ENCODE data around the gene TAF11. TPM values are rescaled to one million over a fixed set of nuclear protein-coding genes. Genes with fewer than 3 reads are reported as not detected.

TAF11 gene
- total RNA-seq, 4 donors from 2014 or later = 16.9 to 33.9 (median 26.4) TPM

DNA sequence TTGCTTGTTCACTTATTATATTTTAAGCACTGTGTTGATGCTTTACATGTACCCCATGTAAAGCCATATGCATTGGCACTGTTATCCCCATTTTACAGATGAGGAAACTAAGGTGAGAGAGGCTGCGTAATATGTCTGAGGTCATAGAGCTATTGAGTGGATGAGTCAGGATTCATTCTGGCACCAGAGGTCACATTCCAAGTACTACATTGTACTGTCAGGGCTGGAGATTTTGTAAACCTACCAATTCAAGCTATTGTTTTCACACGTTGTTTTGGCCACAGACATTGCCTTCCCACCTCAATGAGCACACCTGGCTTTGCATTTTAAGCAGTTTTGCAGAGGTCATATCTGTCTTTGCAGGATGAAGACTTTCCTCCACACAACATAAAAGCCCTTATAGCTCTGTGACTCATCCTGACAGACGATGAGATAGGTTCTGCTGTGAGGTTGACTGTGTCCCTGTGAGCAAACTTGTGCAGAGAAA lies 34.4 kb upstream of the TAF11 start:
- H3K27ac ChIP-seq = no peak overlapping the region
- H3K4me1 ChIP-seq = no peaks in the 10 kb centered on the region
- H3K9me3 ChIP-seq = no peaks in the 10 kb centered on the region
- TF ChIP-seq, protein P1, sequence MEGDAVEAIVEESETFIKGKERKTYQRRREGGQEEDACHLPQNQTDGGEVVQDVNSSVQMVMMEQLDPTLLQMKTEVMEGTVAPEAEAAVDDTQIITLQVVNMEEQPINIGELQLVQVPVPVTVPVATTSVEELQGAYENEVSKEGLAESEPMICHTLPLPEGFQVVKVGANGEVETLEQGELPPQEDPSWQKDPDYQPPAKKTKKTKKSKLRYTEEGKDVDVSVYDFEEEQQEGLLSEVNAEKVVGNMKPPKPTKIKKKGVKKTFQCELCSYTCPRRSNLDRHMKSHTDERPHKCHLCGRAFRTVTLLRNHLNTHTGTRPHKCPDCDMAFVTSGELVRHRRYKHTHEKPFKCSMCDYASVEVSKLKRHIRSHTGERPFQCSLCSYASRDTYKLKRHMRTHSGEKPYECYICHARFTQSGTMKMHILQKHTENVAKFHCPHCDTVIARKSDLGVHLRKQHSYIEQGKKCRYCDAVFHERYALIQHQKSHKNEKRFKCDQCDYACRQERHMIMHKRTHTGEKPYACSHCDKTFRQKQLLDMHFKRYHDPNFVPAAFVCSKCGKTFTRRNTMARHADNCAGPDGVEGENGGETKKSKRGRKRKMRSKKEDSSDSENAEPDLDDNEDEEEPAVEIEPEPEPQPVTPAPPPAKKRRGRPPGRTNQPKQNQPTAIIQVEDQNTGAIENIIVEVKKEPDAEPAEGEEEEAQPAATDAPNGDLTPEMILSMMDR (IDR thresholded peaks at IDR 0.05) = no peak
- no peak for TF ChIP-seq POLR2A (IDR thresholded peaks at IDR 0.05)
- no peak for TF ChIP-seq POLR2AphosphoS5 (IDR thresholded peaks at IDR 0.05)
- TF ChIP-seq EP300 (IDR thresholded peaks at IDR 0.05) = no peak
- H3K36me3 ChIP-seq = no peaks in the 10 kb centered on the region
- no peak for DNase-seq (ENCODE audit: low spot score in 2 of 2)
- no peak overlapping the region for H3K4me3 ChIP-seq
- WGBS = 71% methylated on average over 3 of the region's 3 CpGs
- no peaks in the 10 kb centered on the region for H3K27me3 ChIP-seq

DNA sequence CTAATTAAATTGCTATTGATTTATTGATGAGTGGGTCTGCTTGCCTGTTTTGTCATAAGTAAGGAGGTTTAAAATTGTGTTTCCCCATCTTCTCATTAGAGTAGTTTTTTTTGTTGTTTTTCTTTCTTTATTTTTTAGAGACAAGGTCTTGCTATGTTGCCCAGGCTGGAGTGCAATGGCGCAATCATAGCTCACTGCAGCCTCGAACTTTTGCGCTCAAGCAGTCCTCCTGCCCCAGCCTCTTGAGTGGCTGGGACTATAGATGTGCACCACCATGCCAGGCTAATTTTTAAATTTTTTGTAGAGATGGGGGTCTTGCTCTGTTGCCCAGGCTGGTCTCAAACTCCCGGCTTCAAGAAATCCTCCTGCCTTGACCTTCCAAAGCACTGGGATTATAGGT lies 32.3 kb upstream of the TAF11 start:
- TF ChIP-seq POLR2A (IDR thresholded peaks at IDR 0.05) (no peak), EP300 (IDR thresholded peaks at IDR 0.05) (no peak), POLR2AphosphoS5 (IDR thresholded peaks at IDR 0.05) (no peak)
- TF ChIP-seq, protein P1 (IDR thresholded peaks at IDR 0.05) = no peak
- Histone ChIP-seq H3K4me3 (no peak overlapping the region), H3K4me1 (no peaks in the 10 kb centered on the region), H3K27ac (no peak overlapping the region), H3K36me3 (no peaks in the 10 kb centered on the region), H3K27me3 (no peaks in the 10 kb centered on the region), H3K9me3 (no peaks in the 10 kb centered on the region)
- DNase-seq (ENCODE audit: low spot score in 2 of 2) = no peak
- WGBS = 85% methylated on average over 4 of the region's 4 CpGs

DNA sequence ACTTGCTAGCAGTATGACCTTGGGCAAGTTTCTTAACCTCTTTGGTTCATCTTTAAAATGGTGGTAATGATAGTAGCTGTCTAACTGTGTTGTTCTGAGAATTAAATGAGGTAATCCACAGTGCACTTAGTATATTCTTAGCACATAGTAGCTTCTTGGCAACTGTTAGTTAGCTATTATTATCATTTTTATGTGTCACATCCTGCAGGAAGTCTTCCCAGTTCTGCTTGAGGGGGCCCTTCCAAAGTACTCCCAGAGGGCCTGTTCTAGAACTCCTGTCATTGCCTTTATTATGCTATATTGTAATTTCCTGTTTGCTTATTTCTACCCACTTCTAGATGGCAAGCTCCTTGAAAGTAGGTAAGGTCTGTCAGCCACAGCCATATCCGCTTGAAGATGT lies 31.8 kb upstream of the TAF11 start:
- Histone ChIP-seq H3K4me1 (no peaks in the 10 kb centered on the region), H3K36me3 (no peaks in the 10 kb centered on the region), H3K27me3 (no peaks in the 10 kb centered on the region), H3K4me3 (no peak overlapping the region), H3K9me3 (no peaks in the 10 kb centered on the region), H3K27ac (no peak overlapping the region)
- 87% methylated on average over 1 of the region's 1 CpG for WGBS
- DNase-seq (ENCODE audit: low spot score in 2 of 2) = no peak
- TF ChIP-seq, protein P1 (IDR thresholded peaks at IDR 0.05) = no peak
- TF ChIP-seq POLR2AphosphoS5 (IDR thresholded peaks at IDR 0.05) = no peak

DNA sequence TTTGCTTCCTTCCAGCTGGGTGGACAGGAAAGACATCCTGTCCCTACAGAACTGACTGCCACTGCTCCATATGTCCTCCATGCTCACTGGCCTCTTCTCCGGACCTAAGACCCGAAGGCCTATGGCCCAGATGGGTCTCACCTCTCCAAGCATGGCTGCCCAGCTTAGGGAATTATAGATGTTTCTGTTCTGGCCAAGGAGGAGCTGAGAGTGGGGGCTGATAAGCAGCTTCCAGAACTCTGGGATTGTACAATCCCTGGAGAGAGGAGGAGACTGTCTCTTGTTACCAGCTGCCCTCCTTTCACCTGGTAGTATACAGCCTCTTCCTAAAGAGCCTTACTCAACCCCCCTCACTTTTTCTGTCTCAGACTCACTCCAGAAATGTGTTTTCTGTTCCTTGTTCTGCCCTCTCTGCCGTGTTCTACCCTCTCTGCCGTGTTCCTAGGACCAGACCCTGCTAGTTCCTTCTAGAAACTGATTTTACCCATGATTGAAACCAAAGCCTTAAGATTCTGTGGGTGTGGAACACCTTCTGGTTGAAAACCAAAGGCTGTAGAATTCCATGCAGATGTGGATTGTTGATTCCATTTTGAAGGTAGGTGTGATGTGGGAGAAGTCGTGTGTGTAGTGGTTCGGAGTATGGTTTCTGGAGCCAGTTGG lies 29.9 kb upstream of the TAF11 start:
- H3K4me3 ChIP-seq = no peak overlapping the region
- TF ChIP-seq POLR2A (IDR thresholded peaks at IDR 0.05) (no peak), EP300 (IDR thresholded peaks at IDR 0.05) (no peak), POLR2AphosphoS5 (IDR thresholded peaks at IDR 0.05) (no peak)
- TF ChIP-seq, protein P1 (IDR thresholded peaks at IDR 0.05) = no peak
- no peaks in the 10 kb centered on the region for H3K36me3 ChIP-seq
- H3K9me3 ChIP-seq = no peaks in the 10 kb centered on the region
- H3K4me1 ChIP-seq = no peaks in the 10 kb centered on the region
- WGBS = 94% methylated on average over 6 of the region's 6 CpGs
- H3K27ac ChIP-seq = no peak overlapping the region
- DNase-seq (ENCODE audit: low spot score in 2 of 2) = no peak
- no peaks in the 10 kb centered on the region for H3K27me3 ChIP-seq

DNA sequence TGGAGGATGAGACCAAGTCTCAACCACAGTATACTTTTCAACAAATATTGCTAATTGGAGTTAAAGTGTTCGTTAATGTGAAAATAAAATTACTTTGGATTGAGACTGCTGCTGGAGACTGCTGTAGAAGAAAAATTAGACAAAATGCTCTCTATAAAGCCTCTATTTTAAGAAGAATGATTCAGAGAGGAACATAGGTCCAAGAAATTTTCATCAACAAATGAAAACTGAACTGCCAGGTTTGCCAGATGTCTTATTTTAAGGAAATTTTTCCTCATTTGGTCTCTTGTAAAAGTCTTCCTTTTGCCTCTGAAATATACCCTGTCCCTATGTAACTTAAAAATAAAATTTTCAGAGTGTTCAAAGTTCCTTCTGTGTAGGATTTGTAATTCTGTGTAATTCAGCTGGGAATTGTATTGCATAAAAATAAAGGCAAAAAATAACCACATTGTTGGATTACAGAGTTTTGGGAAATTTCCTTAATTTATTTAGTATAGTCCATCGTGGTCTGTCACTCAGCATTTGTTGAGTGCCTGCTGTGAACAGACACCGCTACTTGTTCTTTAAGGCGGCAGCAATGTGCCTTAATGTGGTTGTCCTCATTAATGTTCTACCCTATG lies 28.6 kb upstream of the TAF11 start:
- WGBS = 74% methylated on average over 4 of the region's 4 CpGs

More for the DNA sequence above, 28.6 kb upstream of the TAF11 start:
- H3K4me3 ChIP-seq = no peak overlapping the region
- H3K27ac ChIP-seq = no peak overlapping the region
- H3K9me3 ChIP-seq = no peaks in the 10 kb centered on the region
- no peaks in the 10 kb centered on the region for H3K27me3 ChIP-seq
- DNase-seq (ENCODE audit: low spot score in 2 of 2) = no peak
- TF ChIP-seq EP300 (IDR thresholded peaks at IDR 0.05) (no peak), POLR2AphosphoS5 (IDR thresholded peaks at IDR 0.05) (no peak), POLR2A (IDR thresholded peaks at IDR 0.05) (no peak)
- TF ChIP-seq, protein P1 (IDR thresholded peaks at IDR 0.05) = no peak
- H3K36me3 ChIP-seq = no peaks in the 10 kb centered on the region
- no peaks in the 10 kb centered on the region for H3K4me1 ChIP-seq
